Peyer's patch (tissue), 4 donors: Measurements from ENCODE around the gene SLC16A13.

ENCODE experiments used
- CTCF ChIP-seq, 6 experiments: fragments of 450-650 bp in 4 of 6; fragments of 200-600 bp in 2 of 6; sonication (generic) in 1 of 6; IDR thresholded peaks; one replicate each; pipeline ENCODE4 v1.5.1; 2017 to 2019; ENCODE audit warnings: antibody characterized with exemption in 6 of 6, mild to moderate bottlenecking in 3 of 6, moderate library complexity in 1 of 6
- POLR2A ChIP-seq, 2 donors: fragments of 450-650 bp; IDR thresholded peaks; one replicate each; pipeline ENCODE4 v1.5.1; 2017; ENCODE audit warnings: antibody characterized with exemption in 2 of 2, mild to moderate bottlenecking in 2 of 2, moderate library complexity in 2 of 2

GRCh38 chr17:6996256-6997011, 39.4 kb upstream of the SLC16A13 start:
- TF ChIP-seq CTCF (IDR thresholded peaks at IDR 0.05) (no peak), POLR2A (IDR thresholded peaks at IDR 0.05) (no peak)
